CD14-positive monocyte (primary cell): ENCODE measurements around the gene WWTR1. TPM values are rescaled to one million over a fixed set of nuclear protein-coding genes. Genes with fewer than 3 reads are reported as not detected.
A peak's percentile ranks its signal among the peaks of the same experiment; 100 is the strongest.

Experiments
- DNase-seq, 3 donors: peaks; one replicate each; pipeline ENCODE4 v3.0.0-alpha.2; 2011 to 2022
- H2AFZ ChIP-seq: 2 replicates; pipeline ENCODE4 v1.6.0; 2012; ENCODE audit warnings: mild to moderate bottlenecking, low read depth, low read length, inconsistent platforms; ENCODE audit not compliant: insufficient read depth, poor library complexity, severe bottlenecking
- H3K27ac ChIP-seq, 2 donors: 1 replicate in 1 of 2; 2 replicates in 1 of 2; pipeline ENCODE4 v1.5.1; 2012 to 2013; ENCODE audit warnings: low read length in 2 of 2, control low read depth in 1 of 2, inconsistent platforms in 1 of 2, low read depth in 1 of 2, mild to moderate bottlenecking in 1 of 2
- H3K27me3 ChIP-seq, 2 donors: one replicate each; pipeline versions ENCODE4 v1.6.0 to v1.6.1; 2011 to 2013; ENCODE audit warnings: low read length in 2 of 2; ENCODE audit not compliant: control insufficient read depth in 2 of 2, insufficient read depth in 2 of 2
- H3K36me3 ChIP-seq, 2 donors: replicated peaks in 1 of 2; 1 replicate in 1 of 2; 2 replicates in 1 of 2; pipeline versions ENCODE4 v1.5.1 to v1.6.1; 2012 to 2013; ENCODE audit warnings: low read length in 2 of 2, control low read depth in 1 of 2, inconsistent platforms in 1 of 2, mild to moderate bottlenecking in 1 of 2; ENCODE audit not compliant: insufficient read depth in 2 of 2, control insufficient read depth in 1 of 2
- H3K4me1 ChIP-seq, 2 donors: 1 replicate in 1 of 2; 2 replicates in 1 of 2; pipeline versions ENCODE4 v1.5.1 to v1.6.1; 2012 to 2013; ENCODE audit warnings: low read length in 2 of 2, control low read depth in 1 of 2, inconsistent platforms in 1 of 2, mild to moderate bottlenecking in 1 of 2, moderate library complexity in 1 of 2; ENCODE audit not compliant: insufficient read depth in 2 of 2, control insufficient read depth in 1 of 2
- H3K4me2 ChIP-seq: replicated peaks from 2 replicates; pipeline ENCODE3; 2012; ENCODE audit warnings: low read length, moderate library complexity, mild to moderate bottlenecking; ENCODE audit not compliant: poor library complexity, severe bottlenecking; ENCODE audit errors: extremely low read depth
- H3K4me3 ChIP-seq, 3 experiments: fragments of 200-600 bp in 1 of 3; sonication (generic) in 1 of 3; replicated peaks in 1 of 3; 1 replicate in 2 of 3; 2 replicates in 1 of 3; pipeline ENCODE4 v1.5.1; 2011 to 2013; ENCODE audit warnings: low read length in 3 of 3, mild to moderate bottlenecking in 3 of 3, control low read depth in 2 of 3, low read depth in 2 of 3, inconsistent platforms in 1 of 3, moderate library complexity in 1 of 3
- H3K79me2 ChIP-seq: 2 replicates; pipeline ENCODE4 v1.6.0; 2012; ENCODE audit warnings: mild to moderate bottlenecking, control low read depth, inconsistent platforms, low read length, moderate library complexity; ENCODE audit not compliant: insufficient read depth
- H3K9ac ChIP-seq: 2 replicates; pipeline ENCODE4 v1.6.0; 2017; ENCODE audit warnings: low read length, mild to moderate bottlenecking; ENCODE audit not compliant: insufficient read depth, poor library complexity, severe bottlenecking
- H3K9me3 ChIP-seq, 2 donors: replicated peaks in 1 of 2; 1 replicate in 1 of 2; 2 replicates in 1 of 2; pipeline versions ENCODE4 v1.5.1 to v1.6.1; 2012 to 2013; ENCODE audit warnings: low read length in 2 of 2, control low read depth in 1 of 2; ENCODE audit not compliant: control insufficient read depth in 1 of 2, insufficient read depth in 1 of 2
- H4K20me1 ChIP-seq: 2 replicates; pipeline ENCODE4 v1.6.0; 2012; ENCODE audit warnings: mild to moderate bottlenecking, low read length, control low read depth, moderate library complexity; ENCODE audit not compliant: insufficient read depth
- H3K27ac Mint-ChIP-seq, 7 donors: one replicate each; pipeline ENCODE4 v1.8.0; 2020; ENCODE audit warnings: mild to moderate bottlenecking in 7 of 7, mixed read lengths in 7 of 7, moderate library complexity in 6 of 7, inconsistent platforms in 2 of 7
- H3K27me3 Mint-ChIP-seq, 3 donors: one replicate each; pipeline ENCODE4 v1.8.0; 2021 to 2022; ENCODE audit warnings: low read depth in 3 of 3, mild to moderate bottlenecking in 3 of 3, mixed read lengths in 3 of 3, moderate library complexity in 3 of 3, inconsistent platforms in 1 of 3
- H3K36me3 Mint-ChIP-seq, 2 donors: one replicate each; pipeline ENCODE4 v1.8.0; 2020; ENCODE audit warnings: mixed read lengths in 2 of 2, inconsistent platforms in 1 of 2, mild to moderate bottlenecking in 1 of 2
- H3K4me1 Mint-ChIP-seq: one replicate; pipeline ENCODE4 v1.8.0; 2020; ENCODE audit warnings: mild to moderate bottlenecking, mixed read lengths
- H3K4me3 Mint-ChIP-seq, 2 donors: one replicate each; pipeline ENCODE4 v1.8.0; 2020; ENCODE audit warnings: mild to moderate bottlenecking in 2 of 2, mixed read lengths in 2 of 2, moderate library complexity in 1 of 2
- H3K9me3 Mint-ChIP-seq, 7 donors: one replicate each; pipeline ENCODE4 v1.8.0; 2020 to 2022; ENCODE audit warnings: mixed read lengths in 7 of 7, mild to moderate bottlenecking in 6 of 7, moderate library complexity in 6 of 7, inconsistent platforms in 2 of 7
- CTCF ChIP-seq: fragments of 200-600 bp; IDR thresholded peaks from one replicate; pipeline ENCODE4 v1.8.0; 2022; ENCODE audit warnings: antibody characterized with exemption, mild to moderate bottlenecking
- WGBS: methylation state at CpG from one replicate; pipeline ENCODE4 v1.1.5; 2013; ENCODE audit warnings: missing lambda C conversion rate; ENCODE audit not compliant: insufficient coverage; 5-methylcytosine and 5-hydroxymethylcytosine counted together
- intact Hi-C, 2 donors: fragments of 100-400 bp; cut with micrococcal nuclease; formaldehyde crosslinking; loops; one replicate each; pipeline versions ENCODE4 v1.15.0 to v1.15.1; 2023
- polyA plus RNA-seq, 3 donors: library from polyadenylated mRNA; depleted of rRNA in 1 of 3; unstranded in 2 of 3; stranded (reverse) in 1 of 3; fragments of 300-500 nt in 2 of 3; fragments of >200 nt in 1 of 3; fragmentation: Illumina TruSeq in 2 of 3; gene quantifications; 1 replicate in 2 of 3; 2 replicates in 1 of 3; pipeline ENCODE4 v1.2.3, GENCODE V29; 2012 to 2021

WWTR1 gene
- polyA plus RNA-seq, 3 donors: not detected

- Histone ChIP-seq H3K4me2 (no peak overlapping the region), H3K4me3 (no peak overlapping the region), H3K27me3 (peaks cover 3 to 8% of the 10 kb centered on the region in 2 donors), H3K36me3 (no peaks in the 10 kb centered on the region), H3K79me2 (no peaks in the 10 kb centered on the region), H3K27ac (no peak overlapping the region), H3K9me3 (no peaks in the 10 kb centered on the region), H3K4me1 (no peaks in the 10 kb centered on the region), H3K9ac (no peak overlapping the region), H2AFZ (no peak overlapping the region), H4K20me1 (no peaks in the 10 kb centered on the region)
- peaks cover 13 to 30% (median 29%) of the 10 kb centered on the region in 3 donors for H3K27me3 Mint-ChIP-seq
- H3K4me1 Mint-ChIP-seq: no peaks in the 10 kb centered on the region
- no peak for TF ChIP-seq CTCF
- no peak overlapping the region for H3K4me3 Mint-ChIP-seq
- no peaks in the 10 kb centered on the region for H3K36me3 Mint-ChIP-seq
- peaks cover 0 to 4% (median 0%) of the 10 kb centered on the region in 7 donors for H3K9me3 Mint-ChIP-seq
- intact Hi-C loops: no loop called here
- H3K27ac Mint-ChIP-seq: no peak overlapping the region
- no peak for DNase-seq
These were observed 47.6 kb upstream of the WWTR1 start for GRCh38 chr3:149705416-149705815.

- Histone ChIP-seq H3K4me3 (no peak overlapping the region), H2AFZ (no peak overlapping the region), H3K27ac (no peak overlapping the region), H3K9ac (no peak overlapping the region), H3K9me3 (peaks cover 6 to 9% of the 10 kb centered on the region in 2 donors), H3K36me3 (no peaks in the 10 kb centered on the region), H3K27me3 (peaks cover 3 to 8% of the 10 kb centered on the region in 2 donors), H4K20me1 (no peaks in the 10 kb centered on the region), H3K4me2 (no peak overlapping the region), H3K79me2 (no peaks in the 10 kb centered on the region), H3K4me1 (no peaks in the 10 kb centered on the region)
- WGBS: no CpG with 5 or more reads among the region's 2 CpGs
- peaks cover 13 to 25% (median 24%) of the 10 kb centered on the region in 3 donors for H3K27me3 Mint-ChIP-seq
- no peak for TF ChIP-seq CTCF
- H3K4me3 Mint-ChIP-seq: no peak overlapping the region
- DNase-seq: no peak
- peaks cover 10 to 17% (median 14%) of the 10 kb centered on the region in 7 donors for H3K9me3 Mint-ChIP-seq
- H3K36me3 Mint-ChIP-seq: no peaks in the 10 kb centered on the region
- intact Hi-C loops: no loop called here
- peak overlapping the region in 1 of 7 donors; percentile 68 for H3K27ac Mint-ChIP-seq
- H3K4me1 Mint-ChIP-seq: no peaks in the 10 kb centered on the region
These were observed 45.6 kb upstream of the WWTR1 start for GRCh38 chr3:149703466-149703865.
